Keratinocyte (primary cell): ENCODE measurements around the gene KLHL29. TPM values are rescaled to one million over a fixed set of nuclear protein-coding genes. Genes with fewer than 3 reads are reported as not detected.

Experiments used
- DNase-seq: peaks from one replicate; pipeline ENCODE4 v3.0.0-alpha.2; 2011; ENCODE audit warnings: low read depth, missing footprints, low spot score
- FAIRE-seq: peaks from 2 replicates; lab custom pipeline; 2011; peaks lifted over from hg19 to GRCh38; lab: Jason Lieb, UNC
- H2AFZ ChIP-seq: 2 replicates; pipeline ENCODE4 v1.6.0; 2012; ENCODE audit warnings: low read length, control low read depth, inconsistent platforms; ENCODE audit not compliant: control insufficient read depth
- H3K27ac ChIP-seq: 2 replicates; pipeline ENCODE4 v1.5.1; 2011; ENCODE audit warnings: low read length; ENCODE audit not compliant: control insufficient read depth, insufficient read depth
- H3K27me3 ChIP-seq: 3 replicates; pipeline ENCODE4 v1.6.0; 2011; ENCODE audit warnings: low read length; ENCODE audit not compliant: control insufficient read depth, insufficient read depth; ENCODE audit errors: extremely low read depth
- H3K36me3 ChIP-seq, 2 experiments: 2 replicates in 1 of 2; 3 replicates in 1 of 2; pipeline ENCODE4 v1.5.1; 2011; ENCODE audit warnings: low read length in 2 of 2, mild to moderate bottlenecking in 1 of 2; ENCODE audit not compliant: control insufficient read depth in 2 of 2, insufficient read depth in 2 of 2; ENCODE audit errors: extremely low read depth in 1 of 2
- H3K4me1 ChIP-seq: 3 replicates; pipeline ENCODE4 v1.5.1; 2011; ENCODE audit warnings: low read length; ENCODE audit not compliant: control insufficient read depth, insufficient read depth; ENCODE audit errors: extremely low read depth
- H3K4me2 ChIP-seq: 3 replicates; pipeline ENCODE4 v1.6.0; 2011; ENCODE audit warnings: low read depth, low read length; ENCODE audit not compliant: control insufficient read depth, insufficient read depth; ENCODE audit errors: extremely low read depth
- H3K4me3 ChIP-seq, 3 experiments: fragments of 200-600 bp in 1 of 3; sonication (generic) in 1 of 3; 2 replicates in 2 of 3; 3 replicates in 1 of 3; pipeline ENCODE4 v1.5.1; 2011 to 2016; ENCODE audit warnings: low read length in 3 of 3, mild to moderate bottlenecking in 3 of 3, control low read depth in 2 of 3, inconsistent platforms in 1 of 3, low read depth in 1 of 3, mixed read lengths in 1 of 3, mixed run types in 1 of 3, moderate library complexity in 1 of 3; ENCODE audit not compliant: control insufficient read depth in 2 of 3, insufficient read depth in 2 of 3; ENCODE audit errors: extremely low read depth in 1 of 3
- H3K79me2 ChIP-seq: 2 replicates; pipeline ENCODE4 v1.6.0; 2012; ENCODE audit warnings: low read length; ENCODE audit not compliant: control insufficient read depth, insufficient read depth
- H3K9ac ChIP-seq: 3 replicates; pipeline ENCODE4 v1.6.0; 2011; ENCODE audit warnings: low read length; ENCODE audit not compliant: control insufficient read depth, insufficient read depth; ENCODE audit errors: extremely low read depth
- H3K9me1 ChIP-seq: 3 replicates; pipeline ENCODE4 v1.6.0; 2011; ENCODE audit warnings: low read length; ENCODE audit not compliant: control insufficient read depth, insufficient read depth; ENCODE audit errors: extremely low read depth
- H3K9me3 ChIP-seq: 2 replicates; pipeline ENCODE4 v1.5.1; 2012; ENCODE audit warnings: low read depth, low read length; ENCODE audit not compliant: control insufficient read depth
- H4K20me1 ChIP-seq: 3 replicates; pipeline ENCODE4 v1.6.0; 2011; ENCODE audit warnings: low read length; ENCODE audit not compliant: control insufficient read depth, insufficient read depth; ENCODE audit errors: extremely low read depth
- CTCF ChIP-seq, 3 experiments: IDR thresholded peaks in 1 of 3; conservative IDR thresholded peaks in 1 of 3; optimal IDR thresholded peaks in 1 of 3; 2 replicates in 2 of 3; 3 replicates in 1 of 3; pipeline versions ENCODE3 to v1.5.1; 2011; ENCODE audit warnings: low read length in 3 of 3, mild to moderate bottlenecking in 3 of 3, moderate library complexity in 2 of 3, control low read depth in 1 of 3, inconsistent platforms in 1 of 3; ENCODE audit not compliant: insufficient read depth in 2 of 3; ENCODE audit errors: extremely low read depth in 1 of 3
- EZH2 ChIP-seq: IDR thresholded peaks from one replicate; pipeline ENCODE4 v1.6.1; 2012; ENCODE audit warnings: inconsistent platforms, mild to moderate bottlenecking, low read length, moderate library complexity
- dilution Hi-C: fragments of 300-500 bp; cut with MboI; formaldehyde crosslinking; loops from one replicate; pipeline ENCODE4 v1.7.0; 2020; ENCODE audit warnings: low sequenced_read_pairs; ENCODE audit not compliant: extremely low pct_ligation_motif_present
- polyA plus RNA-seq, 5 experiments: library from polyadenylated mRNA; depleted of rRNA in 3 of 5; stranded (reverse) in 3 of 5; stranded (forward) in 1 of 5; unstranded in 1 of 5; fragments of >200 nt; gene quantifications; 1 replicate in 1 of 5; 2 replicates in 3 of 5; 3 replicates in 1 of 5; pipeline versions ENCODE4 v1.2.1 to v1.2.3, GENCODE V29; 2011 to 2012; ENCODE audit warnings: missing spikeins in 2 of 5, low read depth in 1 of 5, low replicate concordance in 1 of 5

The KLHL29 gene
- polyA plus RNA-seq, 1 donor (not counting 4 experiments of a cell fraction or from before 2014, with no cell fraction given) = 4.7 TPM

GRCh38 chr2:23485841-23486683 lies 101.1 kb downstream of the KLHL29 start:
- FAIRE-seq = no peak
- dilution Hi-C loops = no loop called here
- no peak overlapping the region for H3K4me2 ChIP-seq
- DNase-seq = no peak
- H3K79me2 ChIP-seq = no peaks in the 10 kb centered on the region
- H3K27me3 ChIP-seq = no peaks in the 10 kb centered on the region
- H4K20me1 ChIP-seq = peaks cover 3% of the 10 kb centered on the region
- H3K9me3 ChIP-seq = no peaks in the 10 kb centered on the region
- no peak overlapping the region for H3K9ac ChIP-seq
- no peak overlapping the region for H3K27ac ChIP-seq
- no peaks in the 10 kb centered on the region for H3K36me3 ChIP-seq
- H3K9me1 ChIP-seq = no peaks in the 10 kb centered on the region
- H2AFZ ChIP-seq = no peak overlapping the region
- no peak for TF ChIP-seq EZH2
- TF ChIP-seq CTCF (optimal IDR thresholded peaks at IDR 0.05 in 1 of 3, IDR thresholded peaks at IDR 0.05 in 1 of 3, conservative IDR thresholded peaks at IDR 0.05 in 1 of 3; ENCODE audit: extremely low read depth in 1 of 3, insufficient read depth in 2 of 3, low read length in 3 of 3) = no peak
- peaks cover 7% of the 10 kb centered on the region for H3K4me1 ChIP-seq
- no peak overlapping the region for H3K4me3 ChIP-seq

GRCh38 chr2:23486684-23487075 lies 101.7 kb downstream of the KLHL29 start:
- FAIRE-seq = no peak
- dilution Hi-C loops = no loop called here
- H3K9me3 ChIP-seq = no peaks in the 10 kb centered on the region

More at GRCh38 chr2:23486684-23487075, 101.7 kb downstream of the KLHL29 start:
- Histone ChIP-seq H3K36me3 (no peaks in the 10 kb centered on the region), H3K9ac (no peak overlapping the region), H3K4me2 (no peak overlapping the region), H3K4me1 (peaks cover 4% of the 10 kb centered on the region), H3K27me3 (no peaks in the 10 kb centered on the region), H3K4me3 (no peak overlapping the region), H2AFZ (no peak overlapping the region), H3K79me2 (no peaks in the 10 kb centered on the region), H3K9me1 (no peaks in the 10 kb centered on the region), H3K27ac (no peak overlapping the region), H4K20me1 (peaks cover 3% of the 10 kb centered on the region)
- no peak for TF ChIP-seq CTCF (optimal IDR thresholded peaks at IDR 0.05 in 1 of 3, IDR thresholded peaks at IDR 0.05 in 1 of 3, conservative IDR thresholded peaks at IDR 0.05 in 1 of 3; ENCODE audit: extremely low read depth in 1 of 3, insufficient read depth in 2 of 3, low read length in 3 of 3)
- TF ChIP-seq EZH2 = no peak
- no peak for DNase-seq
